ENCODE results near the gene GCDH.
"Not testable (repeated sequence)": the region's sequence is repeated elsewhere in the genome, so short reads cannot be mapped to it uniquely, and the experiment has no call there.

The GCDH gene

DNA sequence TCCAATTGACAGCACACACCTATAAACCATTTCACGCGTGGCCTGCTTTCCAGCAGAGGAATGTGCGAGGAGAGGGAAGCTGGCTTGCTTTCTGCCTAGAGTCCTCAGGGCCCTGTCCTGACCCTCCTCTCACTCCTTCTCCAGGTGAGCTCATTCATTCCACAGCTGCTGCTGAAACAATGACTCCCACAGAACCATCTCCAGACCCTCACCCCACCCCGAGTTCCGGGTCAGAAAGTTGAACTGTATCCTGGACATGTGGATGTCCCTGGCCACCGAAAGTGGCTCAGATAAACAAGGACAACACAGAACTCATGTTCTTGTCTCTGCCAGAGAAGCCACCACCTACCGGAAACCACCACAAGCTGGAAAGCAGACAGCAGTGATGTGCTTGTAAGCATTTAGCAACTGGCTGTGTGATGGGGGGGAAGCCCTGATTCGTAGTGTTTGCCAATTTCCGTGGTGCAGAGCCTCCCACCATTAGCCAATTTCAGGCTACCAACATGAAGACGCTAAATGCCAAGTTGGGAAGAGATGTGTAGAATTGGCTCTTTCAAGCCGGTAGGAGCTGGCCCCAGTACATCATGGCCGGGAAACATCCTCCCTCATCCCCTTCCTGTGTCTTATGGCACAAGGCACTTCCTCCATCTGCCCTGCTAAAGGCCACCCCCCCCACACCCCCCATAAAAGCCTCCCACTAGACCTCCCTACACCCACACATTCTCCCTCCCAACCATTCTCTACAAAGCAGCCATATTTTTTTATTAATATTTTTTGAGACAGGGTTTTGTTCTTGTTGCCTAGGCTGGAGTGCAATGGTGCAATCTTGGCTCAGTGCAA lies 23.1 kb downstream of the GCDH start:
- TF ChIP-seq, protein P1, sequence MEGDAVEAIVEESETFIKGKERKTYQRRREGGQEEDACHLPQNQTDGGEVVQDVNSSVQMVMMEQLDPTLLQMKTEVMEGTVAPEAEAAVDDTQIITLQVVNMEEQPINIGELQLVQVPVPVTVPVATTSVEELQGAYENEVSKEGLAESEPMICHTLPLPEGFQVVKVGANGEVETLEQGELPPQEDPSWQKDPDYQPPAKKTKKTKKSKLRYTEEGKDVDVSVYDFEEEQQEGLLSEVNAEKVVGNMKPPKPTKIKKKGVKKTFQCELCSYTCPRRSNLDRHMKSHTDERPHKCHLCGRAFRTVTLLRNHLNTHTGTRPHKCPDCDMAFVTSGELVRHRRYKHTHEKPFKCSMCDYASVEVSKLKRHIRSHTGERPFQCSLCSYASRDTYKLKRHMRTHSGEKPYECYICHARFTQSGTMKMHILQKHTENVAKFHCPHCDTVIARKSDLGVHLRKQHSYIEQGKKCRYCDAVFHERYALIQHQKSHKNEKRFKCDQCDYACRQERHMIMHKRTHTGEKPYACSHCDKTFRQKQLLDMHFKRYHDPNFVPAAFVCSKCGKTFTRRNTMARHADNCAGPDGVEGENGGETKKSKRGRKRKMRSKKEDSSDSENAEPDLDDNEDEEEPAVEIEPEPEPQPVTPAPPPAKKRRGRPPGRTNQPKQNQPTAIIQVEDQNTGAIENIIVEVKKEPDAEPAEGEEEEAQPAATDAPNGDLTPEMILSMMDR (IDR thresholded peaks at IDR 0.05; ENCODE audit: insufficient read depth, missing control alignments), result no peak
- FAIRE-seq (no peak), DNase-seq (ENCODE audit: insufficient read length, low spot score) (no peak)

- not testable (repeated sequence) for DNase-seq (ENCODE audit: insufficient read length, low spot score); FAIRE-seq
These were observed 24.9 kb downstream of the GCDH start for GRCh38 chr19:12915860-12916259.

- FAIRE-seq, result no peak
These were observed 27.3 kb downstream of the GCDH start for GRCh38 chr19:12918253-12918652.

DNA sequence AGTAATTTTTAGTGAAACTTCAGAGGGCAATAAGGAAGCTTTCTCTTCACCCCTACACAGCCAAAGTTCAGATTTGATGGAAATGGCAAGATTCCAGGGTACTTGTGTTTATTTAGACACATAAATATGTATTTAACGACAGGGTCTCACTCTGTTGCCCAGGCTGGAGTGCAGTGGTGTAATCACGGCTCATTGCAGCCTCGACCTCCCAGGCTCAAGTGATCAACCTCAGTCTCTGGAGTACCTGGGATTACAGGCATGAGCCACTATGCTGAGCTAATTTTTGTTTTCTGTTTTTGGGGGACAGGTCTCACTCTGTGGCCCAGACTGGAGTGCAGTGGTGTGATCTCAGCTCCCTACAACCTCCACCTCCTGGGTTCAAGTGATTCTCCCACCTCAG lies 30.1 kb downstream of the GCDH start:
- DNase-seq (ENCODE audit: insufficient read length, low spot score), result no peak
- TF ChIP-seq, protein P1 (IDR thresholded peaks at IDR 0.05; ENCODE audit: insufficient read depth, missing control alignments), result no peak
- FAIRE-seq, result no peak

More at GRCh38 chr19:12918253-12918652, 27.3 kb downstream of the GCDH start:
- TF ChIP-seq, protein P1 (IDR thresholded peaks at IDR 0.05; ENCODE audit: insufficient read depth, missing control alignments), result no peak
- no peak for DNase-seq (ENCODE audit: insufficient read length, low spot score)

- no peak for DNase-seq (ENCODE audit: insufficient read length, low spot score)
- FAIRE-seq, result no peak
- TF ChIP-seq, protein P1 (IDR thresholded peaks at IDR 0.05; ENCODE audit: insufficient read depth, missing control alignments), result no peak
These were observed 32.0 kb downstream of the GCDH start for GRCh38 chr19:12922959-12923358.

- FAIRE-seq (no peak), DNase-seq (ENCODE audit: insufficient read length, low spot score) (no peak)
- TF ChIP-seq, protein P1 (IDR thresholded peaks at IDR 0.05; ENCODE audit: insufficient read depth, missing control alignments), result no peak
These were observed 33.8 kb downstream of the GCDH start for GRCh38 chr19:12924621-12925310.

GRCh38 chr19:12930002-12930645 lies 39.2 kb downstream of the GCDH start:
- DNase-seq (ENCODE audit: insufficient read length, low spot score), result no peak
- FAIRE-seq, result no peak
- TF ChIP-seq, protein P1 (IDR thresholded peaks at IDR 0.05; ENCODE audit: insufficient read depth, missing control alignments), result no peak
